GM12864 (cell line): ENCODE results near the gene ARMC9.

Experiments used
- DNase-seq: peaks from one replicate; pipeline ENCODE4 v3.0.0-alpha.2; 2011; ENCODE audit warnings: low read depth
- H3K4me3 ChIP-seq: 2 replicates; pipeline ENCODE4 v1.5.1; 2011; ENCODE audit warnings: mild to moderate bottlenecking, low read depth, low read length, control low read depth
- CTCF ChIP-seq: IDR thresholded peaks from 2 replicates; pipeline ENCODE4 v1.5.1; 2011; ENCODE audit warnings: low read depth, mild to moderate bottlenecking, moderate library complexity, low read length, control low read depth, inconsistent platforms; ENCODE audit errors: missing control alignments

The ARMC9 gene

GRCh38 chr2:231204146-231204545 lies 5.7 kb downstream of the ARMC9 start:
- no peak for DNase-seq
- H3K4me3 ChIP-seq: no peak overlapping the region
- TF ChIP-seq CTCF: no peak

DNA sequence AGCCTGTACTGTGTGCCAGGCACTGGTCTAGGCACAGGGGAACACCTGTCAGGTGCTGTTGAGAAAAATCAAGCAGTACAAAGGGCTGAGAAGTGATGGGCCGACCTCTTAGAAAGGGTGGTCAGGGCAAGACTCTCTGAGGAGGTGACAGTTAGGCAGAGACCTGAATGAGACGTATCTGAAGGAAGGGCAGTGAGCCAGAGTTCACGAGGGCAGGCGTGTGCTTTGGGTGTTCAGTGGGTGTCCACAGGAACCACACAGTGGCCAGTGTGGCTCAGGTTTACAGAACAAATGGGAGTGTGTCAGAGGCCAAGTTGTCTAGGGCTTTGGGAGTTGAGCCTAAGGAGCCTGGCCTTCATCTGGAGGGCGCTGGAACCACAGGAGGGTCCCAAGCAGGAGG lies 6.2 kb downstream of the ARMC9 start:
- TF ChIP-seq CTCF: no peak
- no peak for DNase-seq
- no peak overlapping the region for H3K4me3 ChIP-seq

- H3K4me3 ChIP-seq: no peak overlapping the region
- TF ChIP-seq CTCF: no peak
These were observed 9.3 kb downstream of the ARMC9 start for GRCh38 chr2:231207734-231208133.

DNA sequence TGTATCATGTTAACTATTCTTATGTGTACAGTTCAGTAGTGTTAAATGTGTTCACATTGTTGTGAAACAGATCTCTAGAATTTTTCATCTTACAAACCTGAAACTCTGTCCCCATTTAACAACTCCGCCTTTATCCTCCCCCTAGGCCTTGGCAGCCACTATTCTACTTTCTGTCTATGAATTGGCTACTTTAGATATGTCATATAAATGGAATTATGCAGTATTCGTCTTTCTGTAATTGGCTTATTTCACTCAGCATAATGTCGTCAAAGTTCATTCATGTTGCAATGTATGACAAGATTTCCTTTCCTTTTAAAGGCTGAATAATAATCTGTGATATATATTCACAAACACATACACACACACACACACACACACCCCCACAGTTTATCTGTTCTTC lies 12.4 kb downstream of the ARMC9 start:
- no peak for TF ChIP-seq CTCF
- DNase-seq: no peak
- no peak overlapping the region for H3K4me3 ChIP-seq

More at GRCh38 chr2:231207734-231208133, 9.3 kb downstream of the ARMC9 start:
- DNase-seq: no peak

DNA sequence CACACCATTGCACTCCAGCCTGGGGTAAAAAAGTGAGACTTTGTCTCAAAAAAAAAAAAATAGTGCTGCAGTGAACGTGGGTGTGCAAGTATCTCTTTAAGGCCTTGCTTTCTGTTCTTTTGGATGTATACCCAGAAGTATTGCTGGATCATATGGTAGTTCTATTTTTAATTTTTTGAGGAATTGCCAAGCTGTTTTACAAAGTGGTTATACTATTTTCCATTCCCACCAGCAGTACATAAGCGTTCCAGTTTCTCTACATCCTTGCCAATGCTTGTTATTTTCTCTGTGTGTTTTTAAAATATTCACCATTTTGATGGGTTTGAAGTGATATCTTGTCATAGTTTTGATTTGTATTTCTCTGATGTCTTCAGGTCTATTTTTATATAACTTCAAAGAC lies 13.1 kb downstream of the ARMC9 start:
- H3K4me3 ChIP-seq: no peak overlapping the region
- TF ChIP-seq CTCF: no peak
- no peak for DNase-seq

- no peak for TF ChIP-seq CTCF
- no peak overlapping the region for H3K4me3 ChIP-seq
- no peak for DNase-seq
These were observed 14.0 kb downstream of the ARMC9 start for GRCh38 chr2:231212329-231212845.

GRCh38 chr2:231213931-231214642 lies 15.7 kb downstream of the ARMC9 start:
- no peak overlapping the region for H3K4me3 ChIP-seq
- TF ChIP-seq CTCF: no peak
- no peak for DNase-seq
